ENCODE data around the gene RBM8A. TPM values are rescaled to one million over a fixed set of nuclear protein-coding genes. Genes with fewer than 3 reads are reported as not detected.

Gene RBM8A
- total RNA-seq, 1 experiment from 2014 or later, result 370 TPM

- ChIA-PET CTCF (interaction anchor here (1.8 to 3.8 kb wide), 5 partner anchors 19 to 100 kb away, joined by 7 to 32 read pairs (median 16); partner anchors contain the start of genes ITGA10, PIAS3 and RBM8A), POLR2A (interaction anchor here (0.7 to 7.0 kb wide), 6 partner anchors 14 to 181 kb away, joined by 3 to 136 read pairs (median 41); partner anchors contain the start of genes RBM8A and TXNIP)
- peak overlapping the region; percentile 5 for H3K27ac Mint-ChIP-seq (ENCODE audit: low read depth, unreplicated experiment)
- intact Hi-C loops (cut with micrococcal nuclease), result no loop called here
- no peaks in the 10 kb centered on the region for H3K27me3 Mint-ChIP-seq (ENCODE audit: insufficient read depth, unreplicated experiment)
- H3K36me3 Mint-ChIP-seq (ENCODE audit: insufficient read depth, unreplicated experiment), result peaks cover 5% of the 10 kb centered on the region
- TF ChIP-seq CTCF (IDR thresholded peaks at IDR 0.05; ENCODE audit: unreplicated experiment), result no peak
- BruUV-seq (replicated peaks), result no TSS peak
- H3K9me3 Mint-ChIP-seq (ENCODE audit: unreplicated experiment), result no peaks in the 10 kb centered on the region
- no peak for DNase-seq (ENCODE audit: unreplicated experiment)
- H3K4me1 Mint-ChIP-seq (ENCODE audit: insufficient read depth, unreplicated experiment), result peaks cover 78% of the 10 kb centered on the region
- no peak overlapping the region for H3K4me3 Mint-ChIP-seq (ENCODE audit: unreplicated experiment)
These were observed 32.0 kb upstream of the RBM8A start for GRCh38 chr1:145959333-145959732.

- H3K36me3 Mint-ChIP-seq (ENCODE audit: insufficient read depth, unreplicated experiment), result peaks cover 5% of the 10 kb centered on the region
- ChIA-PET POLR2A (interaction anchor here (0.9 to 7.0 kb wide), 20 partner anchors 7 to 134 kb away, joined by 3 to 136 read pairs (median 21); partner anchors contain the start of genes ANKRD34A, ANKRD35, ITGA10 and PEX11B), CTCF (interaction anchor here (0.9 to 3.8 kb wide), 9 partner anchors 11 to 100 kb away, joined by 3 to 32 read pairs (median 9); partner anchors contain the start of genes ITGA10, PEX11B, PIAS3 and RBM8A)
- intact Hi-C loops (cut with micrococcal nuclease), result loop anchor here (1.0 kb wide), 1 partner anchor 67 kb away; no protein-coding TSS in a partner anchor
- H3K27me3 Mint-ChIP-seq (ENCODE audit: insufficient read depth, unreplicated experiment), result no peaks in the 10 kb centered on the region
- no peak for DNase-seq (ENCODE audit: unreplicated experiment)
- no peaks in the 10 kb centered on the region for H3K9me3 Mint-ChIP-seq (ENCODE audit: unreplicated experiment)
- no peak overlapping the region for H3K4me3 Mint-ChIP-seq (ENCODE audit: unreplicated experiment)
- H3K4me1 Mint-ChIP-seq (ENCODE audit: insufficient read depth, unreplicated experiment), result peaks cover 75% of the 10 kb centered on the region
- BruUV-seq (replicated peaks), result no TSS peak
- H3K27ac Mint-ChIP-seq (ENCODE audit: low read depth, unreplicated experiment), result no peak overlapping the region
- TF ChIP-seq CTCF (IDR thresholded peaks at IDR 0.05; ENCODE audit: unreplicated experiment), result no peak
These were observed 31.4 kb upstream of the RBM8A start for GRCh38 chr1:145958734-145959133.

- Mint-ChIP-seq H3K9me3 (ENCODE audit: unreplicated experiment) (no peaks in the 10 kb centered on the region), H3K27me3 (ENCODE audit: insufficient read depth, unreplicated experiment) (no peaks in the 10 kb centered on the region), H3K36me3 (ENCODE audit: insufficient read depth, unreplicated experiment) (peaks cover 5% of the 10 kb centered on the region), H3K4me1 (ENCODE audit: insufficient read depth, unreplicated experiment) (peaks cover 65% of the 10 kb centered on the region), H3K4me3 (ENCODE audit: unreplicated experiment) (peak within 1 kb of the TSS; percentile 80), H3K27ac (ENCODE audit: low read depth, unreplicated experiment) (peak within 1 kb of the TSS; percentile 80)
- DNase-seq (ENCODE audit: unreplicated experiment), result peak; percentile 100
- TF ChIP-seq CTCF (IDR thresholded peaks at IDR 0.05; ENCODE audit: unreplicated experiment), result no peak
- ChIA-PET CTCF (interaction anchor here (0.5 to 3.8 kb wide), 15 partner anchors 10 to 119 kb away, joined by 3 to 32 read pairs (median 4); partner anchors contain the start of genes ITGA10, PEX11B, PIAS3 and RBM8A), POLR2A (interaction anchor here (0.6 to 7.0 kb wide), 37 partner anchors 8 to 677 kb away, joined by 3 to 136 read pairs (median 5); partner anchors contain the start of genes ANKRD34A, ANKRD35, ITGA10 and PEX11B)
- BruUV-seq (replicated peaks), result no TSS peak
- intact Hi-C loops (cut with micrococcal nuclease), result loop anchor here (1.0 to 2.0 kb wide), 2 partner anchors 39 to 66 kb away; partner anchors contain the start of gene PEX11B
These were observed 30.4 kb upstream of the RBM8A start, which contains the start of gene LIX1L for GRCh38 chr1:145957443-145958319. Gene LIX1L (minus strand): TSS chr1:145958017. CDS start chr1:145957927, 90 bp downstream.

Data from MCF 10A (cell line).